Measurements from ENCODE around the gene MAP1LC3B.

GRCh38 chr16:87414251-87414680, 22.1 kb downstream of the MAP1LC3B start:
- no peak for TF ChIP-seq CTCF (IDR thresholded peaks at IDR 0.05)
- no peak for TF ChIP-seq REST (IDR thresholded peaks at IDR 0.05; ENCODE audit: insufficient read depth in 1 of 2, low read depth in 2 of 2, low read length in 1 of 2)
- no peak for TF ChIP-seq POLR2AphosphoS5 (IDR thresholded peaks at IDR 0.05; ENCODE audit: low read depth, low read length)

All from Panc1 (cell line).